HK-2 (cell line): Measurements from ENCODE around the gene DDI2.
A peak's percentile ranks its signal among the peaks of the same experiment; 100 is the strongest.
"Not testable (repeated sequence)": the region's sequence is repeated elsewhere in the genome, so short reads cannot be mapped to it uniquely, and the experiment has no call there.

Experiments used
- DNase-seq: peaks from one replicate; pipeline ENCODE4 v3.0.0-alpha.2; 2018; ENCODE audit not compliant: unreplicated experiment

DDI2 gene

DNA sequence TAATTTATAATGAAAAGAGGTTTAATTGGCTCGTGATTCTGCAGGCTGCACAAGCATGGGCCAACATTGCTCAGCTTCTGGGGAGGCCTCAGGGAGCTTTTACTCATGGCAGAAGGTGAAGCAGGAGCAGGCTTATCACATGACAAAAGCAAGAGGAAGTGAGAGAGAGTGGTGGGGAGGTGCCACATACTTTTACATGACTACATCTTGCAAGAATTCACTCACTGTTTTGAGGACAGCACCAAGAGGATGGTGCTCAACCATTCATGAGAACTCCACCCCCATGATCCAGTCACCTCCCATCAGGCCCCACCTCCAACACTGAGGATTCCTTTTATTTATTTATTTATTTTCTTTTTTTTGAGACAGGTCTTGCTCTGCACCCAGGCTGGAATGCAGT is 61.3 kb downstream of the DDI2 start:
- DNase-seq, result peak; percentile 69

DNA sequence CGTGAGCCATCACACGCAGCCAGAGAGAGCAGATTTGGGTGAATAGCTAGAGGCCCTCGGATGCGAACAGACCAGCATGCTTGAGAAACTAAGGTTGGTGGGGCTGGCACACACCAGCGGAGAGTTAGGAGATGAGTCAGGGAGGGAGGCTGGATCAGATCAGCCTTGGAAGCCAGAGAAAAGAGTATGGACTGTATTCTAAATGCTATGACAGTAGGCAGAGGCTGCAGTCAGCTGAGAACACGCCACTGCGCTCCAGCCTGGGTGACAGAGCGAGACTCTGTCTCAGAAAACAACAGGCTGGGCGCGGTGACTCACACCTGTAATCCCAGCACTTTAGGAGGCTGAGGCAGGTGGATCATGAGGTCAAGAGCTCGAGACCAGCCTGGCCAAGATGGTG is 62.9 kb downstream of the DDI2 start:
- DNase-seq, result peak; percentile 80

DNA sequence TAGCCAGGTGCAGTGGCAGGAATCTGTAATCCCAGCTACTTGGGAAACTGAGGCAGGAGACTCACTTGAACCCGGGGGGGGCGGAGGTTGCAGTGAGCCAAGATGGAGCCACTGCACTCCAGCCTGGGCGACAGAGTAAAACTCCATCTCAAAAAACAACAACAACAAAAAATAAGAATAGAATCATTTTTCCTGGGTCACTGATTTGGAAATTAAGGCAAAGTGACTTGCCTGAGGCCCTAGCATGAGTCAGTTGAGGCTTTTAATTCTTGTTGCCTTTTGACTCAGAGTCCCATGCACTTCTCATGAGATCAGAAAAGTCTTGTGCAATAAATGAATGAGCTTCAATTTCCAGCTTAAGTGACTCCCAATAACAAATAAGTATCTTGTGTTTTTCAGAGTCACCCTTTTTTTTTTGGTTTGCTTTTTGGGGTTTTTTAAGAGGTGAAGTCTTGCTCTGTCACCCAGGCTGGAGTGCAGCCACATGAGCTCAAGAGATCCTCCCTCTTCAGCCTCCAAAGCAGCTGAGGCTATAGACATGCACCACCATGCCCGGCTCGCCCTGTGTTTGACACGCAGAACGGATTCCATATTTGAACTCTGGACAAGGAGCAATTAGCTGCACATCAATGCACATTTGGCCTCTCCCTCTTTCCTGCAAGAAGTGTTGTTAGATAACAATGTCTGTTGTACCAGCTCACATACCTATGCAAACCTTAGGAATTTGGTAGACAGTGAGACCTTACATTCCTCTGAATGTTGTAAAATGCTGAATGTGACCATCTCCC is 63.5 kb downstream of the DDI2 start:
- no peak for DNase-seq

DNA sequence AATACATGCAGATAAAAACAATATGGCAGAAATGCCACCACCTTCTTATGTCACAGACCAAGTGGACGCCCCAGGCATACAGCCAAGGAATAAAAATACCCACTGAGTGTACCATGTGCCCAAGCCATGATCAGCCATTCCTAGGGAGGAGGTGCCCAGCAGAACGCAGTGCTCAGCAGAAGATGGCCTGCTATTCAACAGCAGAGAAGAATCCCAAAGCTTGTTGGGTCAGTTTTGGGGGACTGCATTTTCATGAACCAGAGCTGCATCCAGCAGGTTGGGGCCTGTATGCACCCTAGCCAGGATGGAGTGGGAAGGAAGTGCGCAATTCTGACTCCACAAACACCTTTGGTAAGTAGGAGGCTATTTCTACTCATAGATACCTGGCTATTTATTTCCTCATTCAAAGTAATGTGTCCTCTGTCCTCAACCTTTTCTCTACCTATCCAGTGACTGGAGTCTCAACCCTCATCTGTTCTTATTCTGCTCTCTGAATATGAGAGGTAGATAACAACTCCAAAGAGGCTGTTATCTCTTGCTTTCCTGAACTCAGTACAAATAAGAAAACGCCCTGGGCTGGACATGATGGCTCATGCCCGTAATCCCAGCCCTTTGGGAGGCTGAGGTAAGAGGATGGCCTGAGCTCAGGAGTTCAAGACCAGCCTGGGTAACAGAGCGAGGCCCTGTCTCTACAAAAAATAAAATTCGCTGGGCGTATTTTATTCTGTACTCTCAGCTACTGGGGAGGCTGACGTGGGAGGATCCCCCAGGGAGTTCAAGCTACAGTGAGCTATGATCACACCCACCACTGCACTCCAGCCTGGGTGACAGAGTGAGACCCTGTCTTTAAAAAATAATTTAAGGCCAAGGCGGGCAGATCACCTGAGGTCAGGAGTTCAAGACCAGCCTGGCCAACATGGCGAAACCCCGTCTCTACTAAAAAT is 64.4 kb downstream of the DDI2 start:
- DNase-seq, result no peak

DNA sequence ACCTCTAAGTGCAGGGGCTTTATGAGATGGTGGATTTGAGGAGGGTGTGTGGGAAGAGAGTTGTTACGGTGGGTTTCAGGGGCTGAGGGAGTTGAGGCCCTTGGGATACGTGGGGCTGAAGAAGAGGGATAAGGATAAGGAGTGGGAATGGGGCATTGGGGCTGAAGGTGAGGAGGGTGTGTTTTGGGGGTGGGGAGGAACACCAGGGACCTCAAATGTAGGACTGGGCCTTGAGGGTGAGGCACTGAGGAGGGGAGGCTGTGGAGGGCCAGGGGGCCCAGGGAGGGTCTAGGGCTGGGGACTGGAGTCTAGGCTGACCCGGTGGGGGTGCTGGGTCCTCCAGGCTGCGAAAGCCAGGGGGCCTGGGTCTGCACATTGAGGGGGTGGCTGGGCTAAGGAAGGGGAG is 65.7 kb downstream of the DDI2 start:
- no peak for DNase-seq

DNA sequence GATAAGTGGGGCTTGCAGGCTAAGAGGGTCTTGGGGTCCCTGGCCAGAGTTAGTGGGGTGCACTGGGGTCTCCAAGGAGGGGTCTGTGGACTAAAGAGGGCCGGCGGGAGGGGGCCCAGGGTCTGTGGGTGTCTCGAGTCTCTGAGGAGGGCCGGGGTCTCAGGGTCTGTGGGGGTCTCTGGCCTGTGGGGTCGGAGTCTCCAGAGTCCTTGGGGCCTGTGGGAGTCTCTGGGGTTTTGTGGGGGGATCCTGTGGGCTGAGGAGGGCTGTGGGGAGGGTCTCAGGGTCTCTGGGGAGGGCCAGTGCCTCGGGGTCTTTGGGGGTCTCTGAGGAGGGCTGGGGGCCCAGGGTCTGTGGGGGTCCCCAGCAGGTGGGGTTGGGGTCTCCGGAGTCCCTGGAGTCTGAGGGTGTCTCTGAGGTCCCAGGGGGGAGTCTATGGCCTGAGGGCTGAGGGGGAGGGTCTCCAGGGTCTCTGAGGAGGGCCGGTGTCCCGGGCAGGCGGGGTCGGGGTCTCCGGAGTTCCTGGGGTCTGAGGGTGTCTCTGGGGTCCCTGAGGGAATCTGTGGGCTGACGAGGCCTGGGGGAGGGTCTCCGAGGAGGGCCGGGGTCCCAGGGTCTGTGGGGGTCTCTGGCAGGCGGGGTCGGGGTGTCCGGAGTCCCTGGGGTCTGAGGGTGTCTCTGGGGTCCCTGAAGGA is 66.2 kb downstream of the DDI2 start:
- no peak for DNase-seq

DNA sequence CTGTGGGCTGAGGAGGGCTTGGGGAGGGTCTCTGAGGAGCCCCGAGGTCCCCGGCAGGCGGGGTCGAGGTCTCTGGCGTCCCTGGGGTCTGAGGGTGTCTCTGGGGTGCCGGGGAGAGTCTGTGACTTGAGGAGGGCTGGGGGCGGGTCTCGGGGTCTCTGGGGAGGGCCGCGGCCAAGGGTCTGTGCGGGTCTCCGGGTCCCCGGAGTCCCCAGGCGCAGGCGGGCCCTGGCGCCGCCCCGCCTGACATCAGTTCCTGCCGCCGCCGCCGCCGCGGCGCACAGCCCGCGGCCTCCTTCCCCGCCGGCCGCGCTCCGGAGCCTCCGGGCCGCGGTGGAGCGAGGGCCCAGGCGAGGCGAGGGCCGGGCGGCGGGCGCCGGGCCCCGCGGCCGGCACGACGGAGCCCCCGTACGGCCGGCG is 66.8 kb downstream of the DDI2 start, which contains the start of gene PLEKHM2:
Gene PLEKHM2, plus strand, starts transcription at position 279 of the 420 bp plus-strand sequence. CDS start 239 bp downstream, outside the sequence.
- DNase-seq, result peak; percentile 32

DNA sequence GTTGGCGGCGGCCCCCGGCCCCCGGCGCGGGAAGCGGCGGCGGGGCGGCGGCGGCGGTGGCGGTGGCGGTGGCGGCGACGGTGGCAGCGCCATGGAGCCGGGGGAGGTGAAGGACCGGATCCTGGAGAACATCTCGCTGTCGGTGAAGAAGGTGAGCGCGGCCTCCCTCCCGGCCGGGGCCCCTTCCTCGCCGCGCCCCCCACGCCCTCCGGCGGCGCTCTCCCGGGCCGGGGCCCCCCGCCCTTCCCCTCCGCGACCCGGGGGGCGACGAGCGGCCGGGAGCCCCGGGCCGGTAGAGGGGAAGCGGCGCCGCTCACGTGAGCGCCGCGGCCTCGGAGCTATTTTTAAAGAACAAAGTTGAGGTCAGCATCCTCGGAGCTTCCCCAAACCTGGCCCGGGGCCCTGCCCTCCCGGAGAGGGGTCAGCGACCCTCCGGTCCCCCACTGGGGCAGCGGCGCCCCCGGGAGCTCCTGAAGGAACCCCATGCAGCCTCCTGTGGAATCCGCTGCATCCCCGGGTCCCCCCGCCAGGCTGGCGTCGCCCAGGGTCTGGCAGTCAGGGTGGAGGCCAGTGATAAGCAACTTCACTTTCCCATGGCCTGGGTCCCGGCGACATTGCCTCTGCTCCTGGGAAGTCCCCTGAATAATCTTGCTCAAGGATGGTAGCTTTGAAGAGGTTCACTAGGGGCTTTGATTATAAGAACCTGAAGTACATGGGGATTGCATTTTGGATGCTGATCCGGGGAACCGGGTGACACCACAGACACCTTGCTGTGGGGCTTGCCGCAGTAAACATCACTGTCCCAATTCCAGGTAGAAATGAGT is 67.4 kb downstream of the DDI2 start:
- DNase-seq, result peak; percentile 34

DNA sequence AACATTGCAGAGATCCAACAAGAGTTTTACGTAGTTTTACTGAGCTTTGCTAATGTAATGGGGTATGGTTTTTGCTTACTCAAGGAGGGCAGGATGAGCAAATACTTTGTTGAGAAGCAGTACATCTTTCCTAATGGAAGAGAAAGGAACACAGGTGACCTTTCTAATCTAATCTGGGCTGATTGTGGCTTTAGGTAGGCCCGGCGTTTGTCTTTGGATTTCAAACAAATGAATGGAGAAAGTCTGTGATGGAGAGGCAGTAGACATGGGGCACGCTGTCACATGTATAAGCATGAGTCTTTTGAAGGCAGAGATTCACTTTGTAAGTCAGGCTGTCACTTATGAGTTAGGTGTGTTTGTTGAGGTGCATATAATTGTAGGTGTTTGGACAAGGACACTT is 68.6 kb downstream of the DDI2 start:
- DNase-seq, result no peak

DNA sequence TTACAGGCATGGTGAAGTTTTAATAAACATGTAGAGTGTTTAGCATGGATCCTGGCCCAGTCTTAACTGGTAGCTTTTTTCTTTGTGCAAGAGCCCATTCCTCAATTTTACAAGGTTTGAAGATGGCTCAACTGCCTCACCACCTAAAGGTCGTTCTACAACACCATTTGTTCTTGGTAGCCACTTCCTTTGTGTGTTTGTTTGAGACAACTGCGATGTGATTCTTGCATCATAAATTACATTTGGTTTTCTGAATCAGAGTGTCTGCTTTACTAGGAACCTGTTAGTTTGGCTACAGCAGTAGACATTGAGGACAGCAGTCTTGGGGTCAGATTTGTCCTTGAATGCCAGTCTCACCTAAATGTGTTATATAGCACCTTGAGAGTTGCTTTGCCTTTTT is 70.2 kb downstream of the DDI2 start:
- DNase-seq, result no peak

DNA sequence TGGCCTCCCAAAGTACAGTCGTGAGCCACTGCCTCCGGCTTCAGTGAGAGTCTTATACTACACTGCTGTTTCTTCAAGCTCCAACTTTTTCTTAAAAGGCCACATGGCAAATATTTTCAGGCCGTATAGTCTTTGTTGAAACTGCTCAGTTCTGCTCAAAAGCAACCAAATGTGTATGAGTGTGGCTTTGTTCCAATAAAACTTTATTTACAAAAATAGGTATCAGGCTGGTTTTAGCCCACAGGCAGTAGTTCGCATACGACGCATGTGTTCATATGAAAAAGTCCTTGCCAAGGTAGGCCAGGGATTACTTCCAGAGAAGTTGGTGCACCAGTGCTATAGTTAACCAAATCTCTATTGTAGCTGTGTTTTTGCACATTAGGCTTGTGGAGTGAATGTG is 73.1 kb downstream of the DDI2 start:
- DNase-seq, result no peak

DNA sequence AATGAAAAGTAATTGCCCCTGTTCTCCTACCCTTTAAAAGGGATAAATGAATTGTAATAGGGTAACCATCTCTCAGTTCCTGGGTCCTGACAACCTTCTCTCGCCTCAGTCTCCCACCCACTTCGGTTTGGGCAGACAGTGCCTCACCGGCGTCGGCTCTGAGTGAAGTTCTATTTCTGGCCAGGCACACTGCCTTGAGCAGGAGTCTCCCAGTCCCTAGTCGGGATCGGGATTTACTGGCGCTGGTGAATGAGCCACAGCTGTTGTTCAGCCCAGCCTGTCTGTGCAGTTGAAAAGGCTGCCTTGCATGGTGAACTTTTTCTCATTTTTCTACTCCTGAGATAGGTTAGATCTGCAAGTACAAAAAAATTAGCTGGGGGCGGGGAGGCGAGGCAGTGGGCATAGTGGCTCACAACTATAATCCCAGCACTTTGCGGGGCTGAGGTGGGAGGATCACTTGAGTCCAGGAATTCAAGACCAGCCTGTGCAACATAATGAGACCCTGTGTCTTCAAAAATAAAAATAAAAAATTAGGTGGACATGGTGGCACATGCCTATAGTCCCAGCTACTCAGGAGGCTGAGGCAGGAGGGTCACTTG is 74.3 kb downstream of the DDI2 start:
- no peak for DNase-seq

DNA sequence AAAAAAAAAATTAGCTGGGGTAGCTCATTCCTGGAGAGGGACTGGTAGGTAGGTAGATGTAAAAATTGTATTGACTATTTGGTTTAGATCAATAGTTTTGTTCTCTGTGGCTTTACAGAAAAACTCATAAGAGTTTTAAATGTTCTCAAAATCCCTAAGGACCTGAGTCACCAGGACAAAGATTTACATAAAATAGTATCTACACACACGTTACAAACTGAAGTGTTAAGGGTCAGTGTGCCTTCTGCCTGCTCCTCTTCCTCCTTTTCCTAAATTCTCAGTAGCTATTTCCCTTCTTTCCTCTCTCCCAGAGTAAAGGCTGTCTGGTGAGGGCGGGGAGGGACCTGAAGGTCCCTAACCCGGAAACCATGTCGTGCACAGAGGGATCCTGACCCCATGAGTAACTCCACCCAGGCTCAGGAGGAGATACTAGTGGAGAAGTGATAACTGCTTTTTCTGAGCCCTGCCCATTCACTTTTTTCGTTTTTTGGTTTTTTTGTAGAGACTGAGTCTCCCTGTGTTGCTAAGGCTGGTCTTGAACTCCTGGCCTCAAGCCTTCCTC is 74.9 kb downstream of the DDI2 start:
- no peak for DNase-seq

DNA sequence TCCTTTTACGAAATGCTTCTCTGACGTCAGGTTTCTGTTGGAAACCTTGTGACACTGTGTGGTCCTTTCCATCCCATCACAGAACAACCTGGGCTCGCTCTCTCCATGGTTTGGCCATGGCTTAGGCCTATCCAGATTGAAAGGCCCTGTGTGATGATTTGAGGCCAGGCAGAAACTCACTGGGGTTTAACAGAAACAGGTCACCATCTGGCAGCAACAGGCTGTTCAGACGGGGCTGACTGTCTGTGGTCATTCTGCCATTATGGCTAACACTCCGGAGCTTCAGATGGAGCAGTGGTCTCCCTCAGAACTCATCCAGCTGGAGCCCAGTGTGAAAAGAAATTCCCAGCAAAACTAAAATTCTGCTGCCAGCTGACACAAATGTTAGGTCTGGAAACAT is 76.1 kb downstream of the DDI2 start:
- no peak for DNase-seq

DNA sequence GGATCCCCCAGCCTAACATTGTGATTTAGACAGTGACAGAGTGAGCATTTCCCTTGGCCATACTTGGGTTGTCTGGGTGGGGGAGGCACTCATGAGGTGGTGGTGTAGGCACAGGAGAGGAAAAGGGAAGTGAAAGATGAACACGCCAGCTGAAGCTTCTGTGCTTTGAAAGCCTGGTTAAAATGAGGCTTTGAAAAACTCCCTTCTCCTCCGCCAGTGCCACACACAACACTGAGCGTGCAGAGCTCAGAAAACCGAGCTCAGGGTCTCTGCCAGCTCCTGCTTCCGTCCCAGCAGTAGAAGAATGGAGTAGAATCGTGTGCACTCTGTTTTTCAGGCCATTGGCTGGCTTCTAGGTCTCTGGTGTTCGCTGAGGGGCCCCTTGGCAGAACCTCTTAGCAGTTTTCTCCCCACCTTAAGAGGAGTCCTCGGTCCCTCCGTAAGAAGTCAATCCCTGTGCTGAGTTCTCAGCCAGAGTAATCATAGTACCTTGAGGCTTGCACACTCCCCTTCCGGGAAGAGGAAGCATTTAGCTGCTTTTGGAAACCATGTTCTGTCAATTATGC is 79.8 kb downstream of the DDI2 start:
- DNase-seq, result no peak

DNA sequence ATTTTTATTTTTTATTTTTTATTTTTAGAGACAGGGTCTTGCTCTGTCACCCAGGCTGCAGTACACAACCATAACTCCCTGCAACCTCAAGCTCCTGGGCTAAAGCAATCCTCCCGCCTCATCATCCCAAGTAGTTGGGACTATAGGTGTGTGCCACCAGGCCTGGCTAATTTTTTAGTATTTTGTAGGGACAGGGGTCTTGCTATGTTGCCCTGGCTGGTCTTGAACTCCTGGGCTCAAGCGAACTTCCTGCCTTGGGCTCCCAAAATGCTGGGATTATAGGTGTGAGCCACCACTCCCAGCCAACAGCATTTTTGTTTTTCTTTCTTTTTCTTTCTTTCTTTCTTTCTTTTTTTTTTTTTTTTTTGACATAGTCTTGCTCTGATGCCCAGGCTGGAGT is 80.9 kb downstream of the DDI2 start:
- DNase-seq, result no peak

DNA sequence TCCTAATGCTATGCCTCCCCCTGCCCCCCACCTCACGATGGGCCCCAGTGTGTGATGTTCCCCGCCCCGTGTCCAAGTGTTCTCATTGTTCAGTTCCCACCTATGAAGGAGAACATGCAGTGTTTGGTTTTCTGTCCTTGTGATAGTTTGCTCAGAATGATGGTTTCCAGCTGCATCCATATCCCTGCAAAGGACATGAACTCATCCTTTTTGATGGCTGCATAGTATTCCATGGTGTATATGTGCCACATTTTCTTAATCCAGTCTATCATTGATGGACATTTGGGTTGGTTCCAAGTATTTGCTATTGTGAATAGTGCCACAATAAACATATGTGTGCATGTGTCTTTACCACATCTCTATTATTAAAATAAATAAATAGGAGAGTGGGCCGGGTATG is 82.1 kb downstream of the DDI2 start:
- DNase-seq, result not testable (repeated sequence)

DNA sequence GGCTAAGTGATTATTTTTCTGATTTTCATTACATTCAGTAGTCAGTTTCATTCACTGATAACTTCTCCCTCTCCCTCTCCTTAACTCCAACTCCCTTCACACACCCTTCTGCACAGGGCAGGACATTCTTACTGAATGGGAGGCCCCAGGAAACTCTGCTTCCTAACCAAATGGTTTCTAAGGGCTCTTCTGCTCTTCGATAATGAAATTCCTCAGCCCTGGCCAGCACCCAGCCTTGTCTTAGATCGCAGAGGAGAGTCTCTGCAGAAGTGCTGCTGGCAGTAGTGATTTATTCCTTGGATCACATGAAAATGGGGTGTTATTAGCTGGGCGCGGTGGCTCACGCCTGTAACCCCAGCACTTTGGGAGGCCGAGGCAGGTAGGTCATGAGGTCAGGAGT is 83.2 kb downstream of the DDI2 start:
- no peak for DNase-seq

DNA sequence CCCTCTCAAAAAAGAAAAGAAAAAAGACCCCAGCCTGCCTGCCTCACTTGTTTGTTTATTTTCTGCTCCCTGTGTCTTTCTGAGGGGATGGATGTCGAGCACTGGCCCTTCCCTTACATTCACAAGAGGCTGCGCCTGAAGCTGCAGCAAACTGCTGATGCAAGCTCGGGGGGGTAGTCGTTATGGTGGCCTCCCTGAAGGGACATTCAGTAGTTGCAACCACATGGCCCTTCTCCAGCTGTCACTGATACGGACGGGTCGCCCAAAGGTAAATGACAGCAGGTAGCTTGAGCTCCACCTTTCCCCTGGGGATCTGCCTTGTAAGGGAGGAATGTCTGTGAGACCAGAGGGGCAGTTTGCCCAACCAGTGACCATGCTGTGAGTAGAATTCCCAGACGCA is 84.5 kb downstream of the DDI2 start:
- DNase-seq, result no peak
